ENCODE data around the gene EME2.

Gene EME2

DNA sequence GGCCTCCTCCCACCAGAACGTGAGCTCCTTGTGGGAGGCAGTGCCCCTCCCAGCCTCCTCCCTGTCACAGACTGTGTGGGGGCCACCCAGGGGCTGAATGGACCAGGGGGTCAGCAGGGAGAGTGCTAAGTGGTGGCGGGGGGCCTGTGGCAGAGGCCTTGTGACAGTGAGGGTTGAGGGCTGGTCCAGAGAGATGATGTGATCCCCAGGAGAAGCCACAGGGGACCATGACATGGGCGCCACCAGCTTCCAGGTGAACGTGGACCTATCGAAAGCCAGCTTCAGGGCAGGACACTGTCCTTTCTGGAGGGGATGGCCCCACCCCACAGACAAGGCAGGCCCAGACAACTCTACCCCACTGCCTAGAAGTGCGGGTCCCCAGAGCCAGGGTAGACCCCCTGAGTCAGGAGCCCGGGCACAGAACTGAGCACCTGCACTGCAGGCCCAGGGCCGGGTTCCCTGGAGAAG is 6.7 kb downstream of the EME2 start:
- TF ChIP-seq, protein P1, sequence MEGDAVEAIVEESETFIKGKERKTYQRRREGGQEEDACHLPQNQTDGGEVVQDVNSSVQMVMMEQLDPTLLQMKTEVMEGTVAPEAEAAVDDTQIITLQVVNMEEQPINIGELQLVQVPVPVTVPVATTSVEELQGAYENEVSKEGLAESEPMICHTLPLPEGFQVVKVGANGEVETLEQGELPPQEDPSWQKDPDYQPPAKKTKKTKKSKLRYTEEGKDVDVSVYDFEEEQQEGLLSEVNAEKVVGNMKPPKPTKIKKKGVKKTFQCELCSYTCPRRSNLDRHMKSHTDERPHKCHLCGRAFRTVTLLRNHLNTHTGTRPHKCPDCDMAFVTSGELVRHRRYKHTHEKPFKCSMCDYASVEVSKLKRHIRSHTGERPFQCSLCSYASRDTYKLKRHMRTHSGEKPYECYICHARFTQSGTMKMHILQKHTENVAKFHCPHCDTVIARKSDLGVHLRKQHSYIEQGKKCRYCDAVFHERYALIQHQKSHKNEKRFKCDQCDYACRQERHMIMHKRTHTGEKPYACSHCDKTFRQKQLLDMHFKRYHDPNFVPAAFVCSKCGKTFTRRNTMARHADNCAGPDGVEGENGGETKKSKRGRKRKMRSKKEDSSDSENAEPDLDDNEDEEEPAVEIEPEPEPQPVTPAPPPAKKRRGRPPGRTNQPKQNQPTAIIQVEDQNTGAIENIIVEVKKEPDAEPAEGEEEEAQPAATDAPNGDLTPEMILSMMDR (IDR thresholded peaks at IDR 0.05), result no peak

DNA sequence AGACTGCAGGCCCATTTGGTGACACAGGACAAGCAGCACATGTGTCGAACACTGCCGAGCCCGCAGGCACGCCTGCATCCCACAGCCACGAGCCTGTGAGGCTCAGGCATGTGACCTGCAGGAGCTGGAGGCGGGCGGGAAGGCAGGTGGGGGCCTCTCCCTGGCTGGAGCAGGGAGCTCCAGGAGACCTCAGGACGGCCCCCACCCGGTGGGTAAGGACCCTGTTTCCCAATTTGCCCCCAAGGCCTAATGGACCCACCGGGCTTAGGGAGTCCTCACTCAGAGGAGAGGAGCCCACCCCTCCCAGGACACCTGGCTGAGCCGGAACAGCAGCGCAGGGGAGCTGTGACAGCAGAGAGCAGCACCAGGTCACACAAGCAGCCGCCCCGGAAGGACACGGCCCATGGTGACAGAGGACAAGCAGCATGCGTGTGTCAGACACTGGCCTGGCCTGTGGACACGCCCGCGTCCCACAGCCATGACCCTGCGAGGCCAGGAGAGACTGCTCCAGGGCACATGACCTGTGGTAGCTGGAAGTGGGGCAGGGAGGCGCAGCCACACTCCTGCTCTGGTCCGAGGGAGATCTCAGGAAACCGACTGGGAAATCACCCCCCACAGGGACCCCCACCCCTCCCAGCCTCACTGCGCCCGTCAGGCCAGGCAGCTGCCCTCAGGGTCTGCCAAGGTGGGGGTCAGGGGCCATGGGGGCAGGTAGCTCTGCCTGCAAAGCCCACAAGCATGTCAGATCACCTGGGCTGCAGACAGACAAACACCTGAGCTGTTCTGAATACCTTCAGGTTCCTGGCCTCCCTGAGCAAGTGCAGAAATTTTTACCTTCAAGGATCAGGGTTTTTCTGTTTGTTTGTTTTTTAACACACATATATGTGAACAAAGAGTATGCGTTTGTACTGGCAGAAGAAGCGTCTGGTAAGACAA is 7.4 kb downstream of the EME2 start:
- TF ChIP-seq, protein P1 (IDR thresholded peaks at IDR 0.05), result no peak

DNA sequence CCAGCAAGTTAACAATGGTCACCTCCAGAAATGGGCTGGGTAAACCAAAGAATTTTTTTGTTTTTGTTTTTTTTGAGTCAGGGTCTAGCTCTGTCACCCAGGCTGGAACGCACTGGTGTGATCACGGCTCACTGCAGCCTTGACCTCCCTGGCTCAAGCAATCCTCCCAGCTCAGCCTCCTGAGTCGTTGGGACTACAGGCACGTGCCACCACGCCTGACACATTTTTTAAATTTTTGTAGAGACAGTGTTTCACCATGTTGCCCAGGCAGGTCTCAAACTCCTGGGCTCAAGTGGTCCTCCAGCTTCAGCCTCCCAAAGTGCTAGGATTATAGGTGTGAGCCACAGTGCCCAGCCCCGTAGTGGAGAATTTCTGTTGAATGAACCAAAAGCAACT is 8.1 kb downstream of the EME2 start:
- TF ChIP-seq, protein P1 (IDR thresholded peaks at IDR 0.05), result no peak

DNA sequence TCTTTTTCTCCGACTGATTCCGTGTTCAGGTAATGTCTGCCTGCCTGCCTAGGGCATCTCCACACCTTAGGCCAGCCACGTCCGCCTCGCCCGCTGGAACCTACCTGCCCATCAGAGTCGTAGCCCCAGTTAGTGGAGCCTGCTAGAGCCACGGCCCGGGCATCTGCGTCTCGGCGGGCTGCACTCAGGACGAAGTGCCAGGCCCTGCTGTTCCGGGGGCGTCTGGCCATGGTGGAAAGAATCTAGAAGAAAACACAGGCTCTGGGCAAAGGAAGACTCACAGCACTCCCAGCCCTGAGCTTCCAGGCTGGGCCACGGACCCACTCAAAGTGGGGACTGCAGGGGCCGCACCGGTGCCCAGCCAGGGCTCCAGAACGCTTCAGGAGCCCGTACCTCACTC is 8.6 kb downstream of the EME2 start:
- TF ChIP-seq, protein P1 (IDR thresholded peaks at IDR 0.05), result no peak

DNA sequence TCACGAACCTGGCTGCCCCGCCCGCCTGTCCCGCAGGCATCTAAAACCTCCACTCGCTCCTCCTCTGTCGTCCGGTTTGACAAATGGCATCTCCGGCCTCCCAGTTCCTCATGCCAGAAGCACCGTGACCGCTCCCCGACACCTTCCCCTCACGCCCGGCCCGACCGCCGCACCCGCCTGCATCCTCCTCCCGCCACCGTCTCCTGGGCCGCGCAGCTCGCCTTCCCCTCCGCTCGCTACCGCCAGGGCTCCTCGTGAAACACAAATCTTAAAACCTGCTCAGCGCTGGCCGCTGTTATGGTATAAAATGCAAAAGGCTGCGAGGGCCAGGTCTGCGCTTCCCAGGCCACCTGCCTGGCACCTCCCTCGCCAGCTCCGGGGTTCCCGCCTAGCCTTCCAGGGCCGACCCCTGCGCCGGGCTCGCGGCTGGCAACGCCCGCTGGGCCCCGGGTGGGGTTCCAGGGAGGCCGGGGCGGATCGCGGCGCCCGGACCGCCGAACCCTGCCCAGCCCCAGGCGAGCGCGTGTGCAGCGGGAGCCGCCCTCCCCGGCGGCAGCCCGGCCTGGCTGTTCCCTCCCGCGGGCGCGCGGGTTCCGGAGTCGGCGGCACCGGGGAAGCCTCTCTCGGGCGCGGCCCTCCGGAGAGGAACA is 9.3 kb downstream of the EME2 start:
- TF ChIP-seq, protein P1 (IDR thresholded peaks at IDR 0.05), result no peak

DNA sequence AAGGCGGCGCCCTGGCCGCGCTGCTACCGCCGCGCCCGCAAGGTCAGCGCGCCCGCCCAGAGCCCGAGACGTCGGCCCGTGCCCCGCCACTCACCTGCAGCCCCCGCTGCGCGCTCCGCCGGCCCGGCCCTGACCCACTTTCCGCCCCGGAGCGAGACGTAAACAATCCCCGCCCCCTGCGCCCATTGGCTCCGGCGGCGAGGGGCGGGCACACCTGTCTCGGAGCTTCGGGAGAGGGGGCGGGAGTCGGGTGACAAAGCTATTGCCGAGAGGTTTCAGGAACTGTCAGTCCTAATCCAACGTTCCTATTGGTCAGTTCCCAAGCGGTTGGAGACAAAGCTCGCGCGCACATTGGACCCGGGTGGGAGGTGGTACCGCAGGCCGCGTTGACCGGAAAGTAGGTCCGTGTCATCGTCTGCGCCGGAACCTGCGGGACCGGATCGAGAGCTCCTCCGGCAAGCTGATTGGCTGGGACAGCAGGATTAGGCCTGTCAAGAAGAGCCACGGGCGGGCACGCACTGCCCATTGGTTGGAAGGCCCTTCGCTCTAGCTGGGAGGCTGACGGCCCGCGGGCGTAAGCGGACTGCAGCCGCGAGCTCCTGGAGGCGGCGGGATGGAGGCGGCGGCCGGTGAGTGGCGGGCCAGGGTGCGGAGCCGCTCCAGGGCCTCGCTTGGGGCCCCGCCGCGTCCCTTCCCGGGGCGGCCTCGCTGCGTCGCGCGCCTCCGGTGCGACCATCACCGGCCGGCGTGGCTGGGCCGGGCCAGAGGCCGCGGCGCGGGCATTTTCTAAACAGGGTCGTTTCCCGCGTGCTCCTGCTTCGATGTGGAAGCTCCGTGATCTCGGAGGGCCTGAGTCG is 10.0 kb downstream of the EME2 start, which contains the start of the genes NUBP2 and SPSB3:
NUBP2 (plus strand) TSS at position 553 of the 857 bp plus-strand sequence; CDS start at position 614, 61 bp downstream.
SPSB3 (minus strand) TSS at position 164 of the 857 bp plus-strand sequence. CDS start 1,088 bp downstream, outside the sequence.
- TF ChIP-seq, protein P1 (IDR thresholded peaks at IDR 0.05), result no peak

Data from LNCAP (cell line).